ENCODE data around the gene GIPR. TPM values are rescaled to one million over a fixed set of nuclear protein-coding genes. Genes with fewer than 3 reads are reported as not detected.
"Not testable (repeated sequence)": the region's sequence is repeated elsewhere in the genome, so short reads cannot be mapped to it uniquely, and the experiment has no call there.

Gene GIPR
- not detected for total RNA-seq

GRCh38 chr19:45667620-45668341, at the start of gene GIPR:
Gene GIPR (plus strand): TSS chr19:45668221. CDS start chr19:45669521, 1,300 bp downstream.
- no peaks in the 10 kb centered on the region for H3K9me3 ChIP-seq
- ATAC-seq: no peak
- H3K27me3 ChIP-seq: peaks cover 75 to 85% (median 76%) of the 10 kb centered on the region in 3 donors
- in situ Hi-C loops (cut with MboI; ENCODE audit: low sequenced_read_pairs in 4 of 4) (loop anchor here in 1 of 4 donors (25.0 kb wide), 1 partner anchor 130 kb away; no protein-coding TSS in a partner anchor), intact Hi-C loops (cut with DNase I; ENCODE audit: low total_unique reads) (no loop called here)
- TF ChIP-seq POLR2A (IDR thresholded peaks at IDR 0.05) (no peak), CTCF (IDR thresholded peaks at IDR 0.05 in 4 of 5, conservative IDR thresholded peaks at IDR 0.05 in 1 of 5) (no peak)
- no peak within 1 kb of the TSS for H3K27ac ChIP-seq
- H3K4me1 ChIP-seq: peaks cover 6 to 15% of the 10 kb centered on the region in 2 donors
- no peak for DNase-seq
- H3K4me3 ChIP-seq: peak within 1 kb of the TSS; percentile 2 to 34 (median 26)
- no peaks in the 10 kb centered on the region for H3K36me3 ChIP-seq

GRCh38 chr19:45621389-45621788, 46.6 kb upstream of the GIPR start:
- Histone ChIP-seq H3K9me3 (no peaks in the 10 kb centered on the region), H3K36me3 (peaks cover 0 to 3% of the 10 kb centered on the region in 2 donors), H3K4me3 (no peak overlapping the region), H3K4me1 (no peaks in the 10 kb centered on the region), H3K27ac (no peak overlapping the region), H3K27me3 (no peaks in the 10 kb centered on the region)
- intact Hi-C loops (cut with DNase I; ENCODE audit: low total_unique reads): no loop called here
- ATAC-seq (no peak), DNase-seq (no peak)
- in situ Hi-C loops (cut with MboI; ENCODE audit: low sequenced_read_pairs in 4 of 4): no loop called here
- TF ChIP-seq POLR2A (IDR thresholded peaks at IDR 0.05): no peak
- no peak for TF ChIP-seq CTCF (IDR thresholded peaks at IDR 0.05 in 4 of 5, conservative IDR thresholded peaks at IDR 0.05 in 1 of 5)

GRCh38 chr19:45621976-45622503, 46.0 kb upstream of the GIPR start:
- Histone ChIP-seq H3K27ac (no peak overlapping the region), H3K36me3 (peaks cover 0 to 3% of the 10 kb centered on the region in 2 donors), H3K27me3 (no peaks in the 10 kb centered on the region), H3K4me3 (no peak overlapping the region), H3K4me1 (no peaks in the 10 kb centered on the region), H3K9me3 (no peaks in the 10 kb centered on the region)
- ATAC-seq (no peak), DNase-seq (no peak)
- in situ Hi-C loops (cut with MboI; ENCODE audit: low sequenced_read_pairs in 4 of 4): no loop called here
- intact Hi-C loops (cut with DNase I; ENCODE audit: low total_unique reads): no loop called here
- TF ChIP-seq CTCF (IDR thresholded peaks at IDR 0.05 in 4 of 5, conservative IDR thresholded peaks at IDR 0.05 in 1 of 5): no peak
- no peak for TF ChIP-seq POLR2A (IDR thresholded peaks at IDR 0.05)

- H3K36me3 ChIP-seq: peaks cover 0 to 3% of the 10 kb centered on the region in 2 donors
These were observed 44.0 kb upstream of the GIPR start for GRCh38 chr19:45623984-45624383.

GRCh38 chr19:45628219-45628618, 39.8 kb upstream of the GIPR start:
- H3K36me3 ChIP-seq; intact Hi-C loops (cut with DNase I; ENCODE audit: low total_unique reads); in situ Hi-C loops (cut with MboI; ENCODE audit: low sequenced_read_pairs in 4 of 4); H3K27me3 ChIP-seq; ATAC-seq; DNase-seq; H3K27ac ChIP-seq; H3K4me1 ChIP-seq; H3K9me3 ChIP-seq; H3K4me3 ChIP-seq: not testable (repeated sequence)

More at GRCh38 chr19:45623984-45624383, 44.0 kb upstream of the GIPR start:
- DNase-seq: no peak
- Histone ChIP-seq H3K27ac (no peak overlapping the region), H3K27me3 (no peaks in the 10 kb centered on the region), H3K9me3 (no peaks in the 10 kb centered on the region), H3K4me1 (no peaks in the 10 kb centered on the region), H3K4me3 (no peak overlapping the region)
- in situ Hi-C loops (cut with MboI; ENCODE audit: low sequenced_read_pairs in 4 of 4): no loop called here
- no peak for ATAC-seq
- no peak for TF ChIP-seq CTCF (IDR thresholded peaks at IDR 0.05 in 4 of 5, conservative IDR thresholded peaks at IDR 0.05 in 1 of 5)
- no peak for TF ChIP-seq POLR2A (IDR thresholded peaks at IDR 0.05)
- intact Hi-C loops (cut with DNase I; ENCODE audit: low total_unique reads): no loop called here

Data from gastrocnemius medialis (tissue), 4 donors.